ENCODE measurements around the gene ZNF189. TPM values are rescaled to one million over a fixed set of nuclear protein-coding genes. Genes with fewer than 3 reads are reported as not detected.
A peak's percentile ranks its signal among the peaks of the same experiment; 100 is the strongest.

The ZNF189 gene
- total and polyA plus RNA-seq, 8 donors: 11.3 to 29.1 (median 19.3) TPM

DNA sequence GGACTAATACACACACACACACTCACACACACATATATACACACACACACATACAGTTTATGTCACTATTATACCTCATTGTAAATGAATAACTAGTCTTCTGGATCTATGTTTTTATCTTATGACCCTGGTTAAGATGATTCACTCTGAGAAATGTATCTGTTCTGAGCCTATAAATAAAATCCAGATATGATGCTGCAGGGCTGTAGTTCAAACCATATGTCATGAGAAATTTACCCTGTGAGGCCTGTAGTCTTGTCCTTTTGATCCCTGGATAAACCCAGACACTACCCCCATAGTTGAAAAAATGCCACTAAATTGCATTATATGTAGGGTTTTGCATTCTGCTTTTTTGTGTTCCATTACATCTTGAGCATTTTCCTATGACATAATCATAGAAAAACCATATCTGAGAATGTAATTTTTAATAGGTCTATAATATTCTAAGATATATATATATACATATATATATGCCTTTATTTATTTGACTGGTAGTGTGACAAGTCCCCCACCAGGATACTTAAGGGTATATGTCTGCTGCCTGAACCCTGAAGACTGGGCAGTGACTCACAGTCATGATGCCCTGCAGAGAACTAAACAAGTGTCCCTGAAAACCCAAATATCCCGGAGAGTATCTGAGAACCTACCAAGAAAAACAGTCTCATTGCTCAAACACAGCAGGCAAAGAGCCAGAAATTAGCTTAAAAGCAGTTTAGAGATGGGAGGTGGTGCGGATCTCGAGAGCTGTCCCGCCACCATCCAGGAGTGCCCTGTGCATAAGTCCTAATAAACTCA, 55.3 kb downstream of the ZNF189 start:
- intact Hi-C loops (cut with DNase I): no loop called here
- no peak for ATAC-seq

DNA sequence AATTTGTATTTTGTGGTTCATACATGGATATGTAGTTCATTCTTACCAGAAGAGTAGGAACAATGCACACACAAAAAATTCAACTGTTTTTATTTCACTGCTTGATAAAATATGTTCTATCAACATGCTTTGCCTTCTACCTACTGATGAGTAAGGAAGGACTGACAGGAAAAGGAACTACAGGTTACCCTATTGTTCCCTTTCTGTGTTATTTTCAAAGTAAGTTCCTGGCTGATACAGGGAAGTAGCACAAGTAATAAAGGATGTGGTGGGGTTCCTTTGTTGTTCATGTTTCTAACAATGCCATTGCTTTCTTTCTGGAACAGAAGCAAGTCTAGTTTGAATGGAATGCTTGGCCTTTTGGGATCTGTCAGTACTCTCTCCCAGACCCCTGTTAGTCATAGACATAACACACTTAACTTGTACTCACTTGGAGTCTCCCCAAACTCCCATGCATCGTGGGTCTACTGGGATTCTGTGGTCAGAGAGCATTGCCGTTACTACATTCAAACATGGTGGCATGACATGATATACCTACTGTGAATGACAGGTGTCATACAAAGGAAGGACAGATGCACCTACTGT, 57.1 kb downstream of the ZNF189 start:
- H3K9me3 ChIP-seq: no peaks in the 10 kb centered on the region
- TF ChIP-seq, protein P1, sequence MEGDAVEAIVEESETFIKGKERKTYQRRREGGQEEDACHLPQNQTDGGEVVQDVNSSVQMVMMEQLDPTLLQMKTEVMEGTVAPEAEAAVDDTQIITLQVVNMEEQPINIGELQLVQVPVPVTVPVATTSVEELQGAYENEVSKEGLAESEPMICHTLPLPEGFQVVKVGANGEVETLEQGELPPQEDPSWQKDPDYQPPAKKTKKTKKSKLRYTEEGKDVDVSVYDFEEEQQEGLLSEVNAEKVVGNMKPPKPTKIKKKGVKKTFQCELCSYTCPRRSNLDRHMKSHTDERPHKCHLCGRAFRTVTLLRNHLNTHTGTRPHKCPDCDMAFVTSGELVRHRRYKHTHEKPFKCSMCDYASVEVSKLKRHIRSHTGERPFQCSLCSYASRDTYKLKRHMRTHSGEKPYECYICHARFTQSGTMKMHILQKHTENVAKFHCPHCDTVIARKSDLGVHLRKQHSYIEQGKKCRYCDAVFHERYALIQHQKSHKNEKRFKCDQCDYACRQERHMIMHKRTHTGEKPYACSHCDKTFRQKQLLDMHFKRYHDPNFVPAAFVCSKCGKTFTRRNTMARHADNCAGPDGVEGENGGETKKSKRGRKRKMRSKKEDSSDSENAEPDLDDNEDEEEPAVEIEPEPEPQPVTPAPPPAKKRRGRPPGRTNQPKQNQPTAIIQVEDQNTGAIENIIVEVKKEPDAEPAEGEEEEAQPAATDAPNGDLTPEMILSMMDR (IDR thresholded peaks at IDR 0.05): no peak
- no peaks in the 10 kb centered on the region for H3K27me3 ChIP-seq
- H3K4me3 ChIP-seq: no peak overlapping the region
- ATAC-seq (no peak), FAIRE-seq (no peak), DNase-seq (no peak)
- no peak overlapping the region for H3K27ac ChIP-seq
- 76 to 80% methylated on average over 2 of the region's 2 CpGs for WGBS, 2 donors
- intact Hi-C loops (cut with DNase I): no loop called here
- H3K36me3 ChIP-seq: no peaks in the 10 kb centered on the region
- no peaks in the 10 kb centered on the region for H3K4me1 ChIP-seq

More for the DNA sequence above, 55.3 kb downstream of the ZNF189 start:
- no peaks in the 10 kb centered on the region for H3K9me3 ChIP-seq
- DNase-seq (no peak), FAIRE-seq (no peak)
- H3K27me3 ChIP-seq: no peaks in the 10 kb centered on the region
- H3K4me1 ChIP-seq: peaks cover 0 to 5% (median 5%) of the 10 kb centered on the region in 3 donors
- H3K27ac ChIP-seq: no peak overlapping the region
- H3K36me3 ChIP-seq: no peaks in the 10 kb centered on the region
- no peak overlapping the region for H3K4me3 ChIP-seq
- TF ChIP-seq, protein P1 (IDR thresholded peaks at IDR 0.05): no peak
- 83 to 86% methylated on average over 4 of the region's 4 CpGs for WGBS, 2 donors

DNA sequence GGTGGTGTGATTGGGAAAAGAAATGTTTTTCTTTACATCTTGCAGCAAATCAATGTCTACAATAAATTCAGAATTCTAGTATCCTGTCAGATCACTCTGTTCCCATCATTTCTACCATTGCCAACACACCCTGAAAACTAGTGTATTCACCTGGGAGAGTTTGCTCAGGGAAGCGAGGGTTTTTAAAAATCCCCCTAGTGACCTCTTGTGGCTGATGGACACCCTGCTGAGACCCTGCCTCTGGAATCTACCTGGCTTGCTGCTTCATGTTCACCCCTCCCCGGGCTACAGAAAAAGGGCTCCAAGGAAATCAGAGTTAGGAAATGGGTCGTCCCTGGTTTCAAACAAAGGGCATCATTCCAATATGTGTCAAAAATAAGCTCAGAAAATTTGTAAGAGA, 58.4 kb downstream of the ZNF189 start:
- H3K27me3 ChIP-seq: no peaks in the 10 kb centered on the region
- TF ChIP-seq, protein P1 (IDR thresholded peaks at IDR 0.05): no peak
- intact Hi-C loops (cut with DNase I): no loop called here
- peak in 1 of 4 donors; percentile 53 for ATAC-seq
- DNase-seq: no peak
- H3K4me1 ChIP-seq: no peaks in the 10 kb centered on the region
- FAIRE-seq: no peak
- H3K4me3 ChIP-seq: no peak overlapping the region
- no peaks in the 10 kb centered on the region for H3K9me3 ChIP-seq
- WGBS, 2 donors: 15 to 16% methylated on average over 3 of the region's 3 CpGs
- H3K36me3 ChIP-seq: no peaks in the 10 kb centered on the region
- H3K27ac ChIP-seq: no peak overlapping the region

DNA sequence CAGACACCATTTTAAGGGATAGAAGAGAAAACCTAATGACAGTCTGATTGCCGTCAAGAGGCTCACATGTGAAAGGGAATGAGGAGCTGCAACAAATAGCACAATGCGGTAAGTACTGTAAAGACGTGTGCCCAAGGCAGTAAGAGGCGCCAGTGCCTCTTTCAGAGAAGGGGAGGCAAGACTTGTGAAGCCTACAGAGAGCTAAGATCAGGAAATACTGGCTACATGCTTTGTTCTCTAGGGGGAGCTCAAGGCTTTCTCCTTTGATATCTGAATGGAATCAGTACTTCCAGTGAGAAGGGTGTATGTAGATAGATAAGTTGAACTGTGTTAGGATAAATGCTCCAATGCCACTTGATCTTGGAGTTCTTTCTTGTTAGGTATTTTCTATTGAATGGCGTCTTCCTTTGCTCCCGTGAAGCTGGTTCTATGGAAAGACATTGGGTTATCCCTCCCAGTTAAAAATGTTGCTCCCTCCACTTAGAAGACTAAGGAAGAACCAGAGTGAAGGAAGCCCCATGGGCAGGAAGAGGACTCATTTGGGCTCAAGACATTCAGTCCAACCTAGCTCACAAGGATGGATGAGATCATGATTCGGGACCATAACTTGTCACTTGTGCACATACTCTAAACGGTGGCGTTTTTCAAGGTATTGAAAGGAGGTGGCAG, 60.4 kb downstream of the ZNF189 start:
- Histone ChIP-seq H3K36me3 (no peaks in the 10 kb centered on the region), H3K4me1 (no peaks in the 10 kb centered on the region), H3K4me3 (no peak overlapping the region), H3K27ac (no peak overlapping the region), H3K9me3 (no peaks in the 10 kb centered on the region), H3K27me3 (peaks cover 0 to 4% (median 0%) of the 10 kb centered on the region in 4 donors)
- FAIRE-seq (peak; percentile 37), ATAC-seq (peak; percentile 92 to 99 (median 98)), DNase-seq (no peak)
- intact Hi-C loops (cut with DNase I): no loop called here
- TF ChIP-seq, protein P1 (IDR thresholded peaks at IDR 0.05): peak; percentile 30 to 61 (median 52)
- 26 to 33% methylated on average over 9 of the region's 9 CpGs for WGBS, 2 donors

Other genes with a start within 250 kb of the ZNF189 start
- 10 to 100 TPM in 1 of 6 donors, 1 to 10 TPM in 4, under 1 TPM in 1; 0.43 to 13.9 (median 1.5) TPM for gene BAAT, start 13.8 kb upstream of the ZNF189 start, total RNA-seq
- 1 to 10 TPM; 1.4 to 2.0 TPM for gene BAAT, start 13.8 kb upstream of the ZNF189 start, polyA plus RNA-seq
- 1 to 10 TPM; 3.7 to 6.9 (median 6.4) TPM for gene MRPL50, start 233 bp upstream of the ZNF189 start, total RNA-seq
- gene MRPL50, start 233 bp upstream of the ZNF189 start, polyA plus RNA-seq: 1 to 10 TPM; 4.8 to 8.4 TPM
- gene ALDOB, start 36.9 kb downstream of the ZNF189 start, total RNA-seq: 100 to 1,000 TPM in 5 of 6 donors, 10 to 100 TPM in 1; 75.0 to 856 (median 264) TPM
- gene ALDOB, start 36.9 kb downstream of the ZNF189 start, polyA plus RNA-seq: 100 to 1,000 TPM; 301 to 593 TPM
- 10 to 100 TPM; 21.1 to 30.6 (median 27.1) TPM for gene RNF20, start 135.0 kb downstream of the ZNF189 start, total RNA-seq
- gene RNF20, start 135.0 kb downstream of the ZNF189 start, polyA plus RNA-seq: 10 to 100 TPM in 1 of 2 donors, 1 to 10 TPM in 1; 6.2 to 10.9 TPM
- gene PPP3R2, start 196.1 kb downstream of the ZNF189 start, total RNA-seq: not detected
- under 1 TPM in 1 of 2 donors, not detected in 1; 0.02 TPM for gene PPP3R2, start 196.1 kb downstream of the ZNF189 start, polyA plus RNA-seq